ENCODE measurements around the gene GINS2. TPM values are rescaled to one million over a fixed set of nuclear protein-coding genes. Genes with fewer than 3 reads are reported as not detected.

The GINS2 gene
- total RNA-seq, 1 donor from 2014 or later = 4.2 TPM

DNA sequence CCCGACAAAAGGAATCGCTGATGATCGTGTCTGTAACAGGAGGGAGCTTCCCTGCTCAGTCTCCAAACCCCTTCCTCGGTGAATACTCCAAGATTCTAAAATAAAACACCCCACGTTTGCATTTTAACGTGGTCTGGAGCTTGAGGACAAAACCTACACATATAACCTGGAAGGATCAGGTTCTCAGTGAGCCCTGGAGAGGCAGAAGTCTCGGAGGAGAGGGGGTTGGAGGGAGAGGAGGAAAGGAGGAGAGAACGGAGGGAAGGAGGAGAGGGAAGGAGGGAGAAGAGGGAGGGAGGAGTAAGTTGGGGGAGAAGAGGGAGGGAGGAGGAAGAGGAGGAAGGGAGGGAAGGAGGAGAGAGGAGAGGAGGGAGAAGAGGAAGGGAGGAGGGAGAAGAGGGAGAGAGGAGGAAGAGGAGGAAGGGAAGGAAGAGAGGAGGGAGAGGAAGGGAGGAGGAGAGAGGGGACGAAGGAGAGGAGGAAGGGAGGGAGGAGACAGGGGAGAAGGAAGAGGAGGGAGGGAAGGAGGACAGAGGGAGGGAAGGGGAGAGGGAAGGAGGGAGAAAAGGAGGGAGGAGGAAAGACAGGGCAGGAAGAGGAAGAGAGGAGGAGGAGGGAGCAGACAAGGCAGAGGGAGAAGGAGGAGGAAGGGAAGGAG is 27.4 kb upstream of the GINS2 start:
- no peak for DNase-seq

DNA sequence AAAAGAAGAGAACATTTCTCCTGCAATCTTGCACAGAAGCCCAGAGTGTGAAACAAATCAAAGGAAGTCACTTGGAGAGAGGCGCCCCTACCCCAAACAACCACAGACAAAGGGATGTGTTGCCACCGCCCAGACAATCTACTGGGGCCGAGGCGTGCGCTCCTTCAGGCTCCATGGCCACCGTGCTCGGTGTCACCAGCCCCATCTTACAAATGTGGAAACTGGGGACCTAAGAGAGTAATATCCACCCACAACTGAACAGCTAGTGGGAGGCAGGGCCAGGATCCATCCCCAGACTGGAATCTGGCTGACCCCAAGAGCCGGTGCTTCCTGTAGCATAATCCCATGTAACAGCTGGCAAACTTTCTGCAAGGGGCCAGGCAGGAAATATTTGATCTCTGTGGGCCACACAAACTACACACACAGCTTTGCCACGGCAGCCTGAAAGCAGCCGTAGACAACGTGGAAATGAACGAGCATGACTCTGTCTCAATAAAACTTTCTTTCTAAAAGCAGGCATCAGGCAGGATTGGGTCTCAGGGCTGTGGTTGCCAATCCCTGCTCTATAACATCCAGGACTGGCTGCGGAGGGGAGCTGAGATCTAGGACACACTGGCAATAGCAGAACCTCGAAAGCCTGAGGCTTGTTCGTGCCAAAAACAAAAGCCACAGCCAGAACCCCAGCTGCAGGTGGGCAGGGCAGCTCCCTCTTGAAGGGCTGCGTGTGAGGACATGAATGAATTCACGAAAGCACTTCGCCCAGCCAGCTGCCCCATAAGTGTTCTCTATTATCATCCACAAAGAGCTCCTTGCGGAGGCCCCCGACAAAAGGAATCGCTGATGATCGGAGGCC is 26.6 kb upstream of the GINS2 start:
- DNase-seq = no peak

- DNase-seq = no peak
Measured at GRCh38 chr16:85712801-85713200, 24.0 kb upstream of the GINS2 start.

- DNase-seq = no peak
Measured at GRCh38 chr16:85711982-85712587, 23.3 kb upstream of the GINS2 start.

- no peak for DNase-seq
Measured at GRCh38 chr16:85710732-85711131, 22.0 kb upstream of the GINS2 start.

- DNase-seq = no peak
Measured at GRCh38 chr16:85709766-85710585, 21.2 kb upstream of the GINS2 start.

- DNase-seq = no peak
Measured at GRCh38 chr16:85708338-85708737, 19.6 kb upstream of the GINS2 start.

DNA sequence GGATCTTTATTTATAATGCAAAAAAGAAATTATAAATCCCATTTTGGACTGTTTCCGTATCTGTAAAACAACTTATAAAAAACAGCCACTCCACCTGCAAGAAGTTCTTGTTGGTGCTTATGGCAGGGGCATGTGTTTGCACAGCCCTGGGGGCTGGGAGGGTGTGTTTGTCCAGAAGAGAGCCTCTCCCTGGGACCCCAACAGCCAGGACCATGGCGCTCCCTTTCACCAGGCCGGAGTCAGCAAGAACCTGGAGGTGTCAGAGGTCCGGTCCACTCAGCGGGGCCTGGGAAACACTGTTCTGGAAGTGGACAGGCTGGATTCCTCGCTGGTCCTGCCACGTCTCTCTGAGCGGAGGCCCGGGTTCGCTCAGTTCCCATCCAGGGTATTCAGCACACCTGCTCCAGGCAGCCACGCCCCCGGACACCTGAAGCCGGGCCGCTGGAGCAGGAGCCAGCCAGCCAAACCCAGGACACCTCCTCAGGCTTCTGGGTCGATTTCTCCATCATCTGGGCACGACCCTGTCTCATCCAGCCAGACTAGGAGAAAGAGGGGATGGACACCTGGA is 18.9 kb upstream of the GINS2 start:
- DNase-seq = no peak

GRCh38 chr16:85706449-85707034 is 17.8 kb upstream of the GINS2 start:
- no peak for DNase-seq

- no peak for DNase-seq
Measured at GRCh38 chr16:85704900-85705846, 16.4 kb upstream of the GINS2 start.

- DNase-seq = no peak
Measured at GRCh38 chr16:85704011-85704410, 15.3 kb upstream of the GINS2 start.

DNA sequence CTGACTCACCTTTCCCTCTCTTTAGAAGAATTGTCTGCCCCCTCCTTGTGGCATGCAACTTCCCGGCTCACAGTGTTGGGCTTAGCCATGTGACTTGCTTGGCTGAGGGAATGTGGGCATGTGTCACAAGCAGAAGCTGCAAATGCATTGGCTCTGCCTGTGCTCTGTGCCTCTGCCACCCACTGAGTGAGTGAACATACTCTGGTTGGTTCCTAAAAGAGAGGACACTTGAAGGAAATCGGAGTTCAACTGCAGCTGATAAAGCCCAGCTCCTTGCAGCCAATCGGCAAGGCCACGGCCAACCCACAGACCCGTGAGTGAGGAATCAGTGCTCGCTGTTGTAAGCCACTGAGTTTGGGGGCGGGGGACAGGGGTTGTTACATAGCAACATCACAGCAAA is 10.9 kb upstream of the GINS2 start:
- DNase-seq = peak; percentile 63

GRCh38 chr16:85698935-85699558 is 10.3 kb upstream of the GINS2 start:
- no peak for DNase-seq

DNA sequence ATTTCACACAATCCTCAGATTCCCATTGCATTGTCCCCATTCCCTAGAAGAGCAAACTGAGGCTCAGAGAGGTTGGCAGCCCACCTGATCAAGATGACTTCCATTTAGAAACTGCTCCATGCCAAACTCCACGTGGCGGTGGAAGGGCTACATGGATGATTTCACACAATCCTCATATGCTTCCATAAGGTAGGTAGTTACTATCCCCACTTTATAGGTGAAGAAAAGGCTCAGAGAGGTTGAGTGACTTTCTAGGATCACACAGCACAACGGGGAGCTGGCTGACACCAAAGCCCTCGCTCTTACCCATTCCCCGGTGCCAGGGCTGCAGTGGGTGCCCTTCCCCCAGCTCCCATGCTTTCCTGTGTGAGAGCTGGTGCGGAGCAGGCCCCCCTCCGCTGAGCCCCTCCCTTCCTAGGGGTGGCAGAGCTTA is 9.7 kb upstream of the GINS2 start:
- no peak for DNase-seq

DNA sequence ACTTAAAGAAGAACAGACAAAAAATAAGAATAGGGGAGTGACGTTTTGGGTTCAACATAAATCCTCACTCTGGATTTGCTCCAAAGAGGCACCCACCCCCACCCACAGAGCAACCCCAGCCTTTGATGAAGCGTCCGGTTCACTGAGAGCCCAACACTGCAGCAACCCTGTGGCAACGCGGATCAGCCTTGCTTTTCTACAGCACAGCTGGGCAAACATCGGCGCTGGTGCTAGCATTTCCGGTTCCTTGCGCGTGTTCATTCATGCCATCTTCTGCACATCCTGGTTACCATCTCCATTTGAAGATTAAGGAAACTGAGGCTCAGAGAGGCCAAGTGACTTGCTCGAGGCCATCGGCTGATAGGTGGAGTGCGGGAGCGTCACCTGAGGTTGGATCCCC is 8.7 kb upstream of the GINS2 start:
- no peak for DNase-seq

DNA sequence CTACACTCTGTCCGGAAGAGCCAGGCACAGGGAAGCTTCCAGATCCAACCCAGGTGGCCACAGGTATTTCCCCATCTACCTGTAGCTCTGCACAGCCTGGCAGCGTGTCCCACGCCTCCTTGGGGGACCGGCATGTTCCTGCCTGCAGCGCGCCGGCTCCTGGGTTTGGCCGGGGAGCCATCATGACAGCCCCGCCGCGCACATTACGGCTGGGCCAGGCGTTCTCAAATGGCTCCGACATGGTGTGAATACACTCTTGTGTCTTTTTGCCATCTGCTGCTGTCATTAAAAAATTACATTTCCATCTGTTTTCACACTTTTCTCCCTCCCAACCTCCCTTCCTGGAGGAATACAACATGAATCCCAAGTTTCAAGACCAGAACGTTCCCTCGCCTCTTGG is 8.0 kb upstream of the GINS2 start:
- DNase-seq = no peak

DNA sequence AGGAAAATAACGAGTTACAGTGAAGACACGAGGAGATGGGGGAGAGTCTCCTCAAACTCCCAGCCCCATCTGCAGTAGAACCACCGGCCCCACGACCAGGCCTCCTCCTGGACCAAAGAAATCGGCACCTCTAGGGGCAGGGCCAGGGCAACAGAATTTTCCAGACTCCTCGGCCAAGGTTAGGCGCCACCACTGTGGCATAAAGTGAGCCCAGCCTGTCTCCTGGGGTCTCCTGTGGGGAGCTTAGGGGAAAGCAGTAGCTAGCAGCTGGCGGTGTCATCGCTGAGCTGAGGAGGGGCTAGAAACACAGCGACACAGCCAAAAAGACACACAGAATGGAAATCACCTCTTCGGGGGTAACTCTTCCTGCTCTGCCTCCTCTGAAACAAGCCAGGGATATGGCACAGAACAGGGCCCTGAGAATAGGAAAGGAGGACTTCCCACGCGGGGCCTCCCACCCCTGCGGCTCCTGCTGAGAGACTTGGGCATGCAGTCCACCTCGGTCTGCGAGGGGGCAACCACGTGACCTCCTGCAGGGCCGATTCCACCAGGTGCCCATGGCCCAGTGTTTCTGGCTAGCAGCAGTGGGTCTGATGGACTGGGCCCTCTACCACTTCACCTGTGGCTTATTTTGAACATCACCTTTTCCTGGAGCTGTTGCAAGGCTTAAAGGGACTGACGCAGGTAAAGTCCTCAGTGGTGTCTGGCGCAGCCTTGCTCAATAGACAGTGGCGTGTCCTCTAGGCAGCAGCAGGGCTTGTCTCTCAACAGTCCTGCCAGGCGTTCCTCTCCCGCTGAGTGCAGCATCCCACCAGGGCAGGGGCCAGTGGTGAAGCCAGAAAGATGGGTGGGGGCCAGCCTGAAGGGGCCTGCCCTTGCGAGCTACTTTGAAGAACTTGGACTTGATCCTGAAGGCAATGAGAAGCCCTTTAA is 6.7 kb upstream of the GINS2 start:
- DNase-seq = no peak

DNA sequence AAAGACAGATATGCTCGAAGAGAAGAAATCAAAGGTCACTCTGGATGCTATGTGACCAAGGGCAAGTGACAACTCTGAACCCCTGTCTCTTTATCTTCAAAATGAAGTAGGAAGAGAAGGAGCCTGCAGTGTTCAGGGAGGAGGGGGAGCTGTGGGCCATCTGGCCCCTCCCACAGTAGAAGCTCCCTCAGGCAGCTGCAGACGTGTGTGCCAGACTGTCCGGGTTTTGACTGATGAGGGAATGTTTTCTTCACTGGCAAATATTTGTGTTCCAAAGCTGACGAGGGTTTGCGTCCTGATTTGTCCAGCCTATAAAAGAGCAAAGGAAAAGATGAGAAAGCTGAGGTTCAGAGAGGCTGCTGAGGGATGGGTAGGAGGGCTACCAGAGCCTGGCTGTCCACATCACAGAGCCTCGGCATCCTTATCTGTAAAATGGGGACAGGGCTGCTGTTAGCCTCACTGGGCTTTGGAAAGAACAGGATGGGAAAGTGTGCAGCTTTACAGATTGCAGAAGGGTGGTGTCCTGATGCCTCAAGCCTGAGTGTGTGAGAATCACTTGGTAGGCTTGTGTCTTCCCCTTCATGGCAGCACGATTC is 1.8 kb upstream of the GINS2 start:
- DNase-seq = no peak

DNA sequence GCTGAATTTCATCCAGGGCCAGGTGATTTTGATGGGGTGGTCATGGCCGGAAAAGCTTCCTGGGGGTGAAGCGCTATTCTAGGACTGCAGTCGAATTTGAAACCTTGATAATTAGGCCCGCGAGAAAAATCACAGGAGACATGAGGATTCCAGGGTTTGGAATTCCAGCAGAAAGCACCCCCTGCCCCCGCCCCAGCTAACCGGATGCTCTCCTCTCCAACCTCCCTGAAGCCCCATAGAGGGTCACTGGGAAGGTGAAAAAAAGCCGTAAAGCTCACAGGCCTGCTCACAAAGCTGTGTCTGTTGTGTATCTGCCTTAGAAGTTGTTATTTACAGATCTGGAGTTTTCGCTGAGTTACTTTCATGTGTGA is 1.2 kb upstream of the GINS2 start:
- no peak for DNase-seq

Measured in occipital lobe (tissue), 2 donors.